WI38 (cell line): ENCODE results near the gene KYAT1.
"Not testable (repeated sequence)": the region's sequence is repeated elsewhere in the genome, so short reads cannot be mapped to it uniquely, and the experiment has no call there.

ENCODE experiments used
- H3K4me3 ChIP-seq: 2 replicates; pipeline ENCODE4 v1.5.1; 2011; ENCODE audit warnings: low read depth, mild to moderate bottlenecking, control low read depth, low read length
- TF ChIP-seq, protein P1 (sequence below): IDR thresholded peaks from 2 replicates; pipeline ENCODE4 v1.5.1; 2012; ENCODE audit warnings: low read depth, mild to moderate bottlenecking, control low read depth, low read length

The KYAT1 gene

DNA sequence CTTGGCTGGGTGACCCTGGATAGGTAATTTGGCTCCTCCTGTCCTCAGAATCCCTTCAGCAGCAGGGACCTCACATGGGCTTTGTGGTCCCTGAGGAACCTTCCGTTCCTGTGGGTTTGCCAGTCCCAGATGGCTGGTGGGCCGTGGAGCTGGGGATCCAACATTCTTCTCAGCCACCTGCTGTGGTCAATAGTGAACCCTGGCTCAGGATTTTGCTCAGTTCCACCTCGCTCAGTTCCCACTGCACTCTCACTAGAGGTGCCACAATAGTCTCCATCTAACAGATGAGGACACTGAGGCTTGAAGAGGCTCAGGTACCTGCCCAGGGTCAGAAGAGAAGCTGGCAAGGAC is 35.1 kb downstream of the KYAT1 start:
- H3K4me3 ChIP-seq: no peak overlapping the region
- TF ChIP-seq, protein P1, sequence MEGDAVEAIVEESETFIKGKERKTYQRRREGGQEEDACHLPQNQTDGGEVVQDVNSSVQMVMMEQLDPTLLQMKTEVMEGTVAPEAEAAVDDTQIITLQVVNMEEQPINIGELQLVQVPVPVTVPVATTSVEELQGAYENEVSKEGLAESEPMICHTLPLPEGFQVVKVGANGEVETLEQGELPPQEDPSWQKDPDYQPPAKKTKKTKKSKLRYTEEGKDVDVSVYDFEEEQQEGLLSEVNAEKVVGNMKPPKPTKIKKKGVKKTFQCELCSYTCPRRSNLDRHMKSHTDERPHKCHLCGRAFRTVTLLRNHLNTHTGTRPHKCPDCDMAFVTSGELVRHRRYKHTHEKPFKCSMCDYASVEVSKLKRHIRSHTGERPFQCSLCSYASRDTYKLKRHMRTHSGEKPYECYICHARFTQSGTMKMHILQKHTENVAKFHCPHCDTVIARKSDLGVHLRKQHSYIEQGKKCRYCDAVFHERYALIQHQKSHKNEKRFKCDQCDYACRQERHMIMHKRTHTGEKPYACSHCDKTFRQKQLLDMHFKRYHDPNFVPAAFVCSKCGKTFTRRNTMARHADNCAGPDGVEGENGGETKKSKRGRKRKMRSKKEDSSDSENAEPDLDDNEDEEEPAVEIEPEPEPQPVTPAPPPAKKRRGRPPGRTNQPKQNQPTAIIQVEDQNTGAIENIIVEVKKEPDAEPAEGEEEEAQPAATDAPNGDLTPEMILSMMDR: no peak

GRCh38 chr9:128845186-128845931 is 36.4 kb downstream of the KYAT1 start:
- TF ChIP-seq, protein P1: no peak
- no peak overlapping the region for H3K4me3 ChIP-seq

DNA sequence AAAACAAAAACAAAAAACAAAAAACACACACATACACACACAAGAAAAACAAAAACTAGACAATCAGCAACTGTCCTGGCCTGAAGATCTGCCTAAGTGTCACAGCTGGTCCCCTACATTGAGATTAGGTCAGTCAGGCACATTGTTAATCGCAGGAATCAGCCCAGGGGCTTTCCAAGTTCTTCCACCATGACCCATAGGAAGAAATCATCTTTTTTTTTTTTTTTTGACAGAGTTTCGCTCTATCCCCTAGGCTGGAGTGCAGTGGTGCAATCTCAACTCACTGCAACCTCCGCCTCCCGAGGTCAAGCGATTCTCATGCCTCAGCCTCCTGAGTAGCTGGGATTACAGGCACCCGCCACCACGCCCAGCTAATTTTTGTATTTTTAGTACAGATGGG is 38.6 kb downstream of the KYAT1 start:
- H3K4me3 ChIP-seq: not testable (repeated sequence)

DNA sequence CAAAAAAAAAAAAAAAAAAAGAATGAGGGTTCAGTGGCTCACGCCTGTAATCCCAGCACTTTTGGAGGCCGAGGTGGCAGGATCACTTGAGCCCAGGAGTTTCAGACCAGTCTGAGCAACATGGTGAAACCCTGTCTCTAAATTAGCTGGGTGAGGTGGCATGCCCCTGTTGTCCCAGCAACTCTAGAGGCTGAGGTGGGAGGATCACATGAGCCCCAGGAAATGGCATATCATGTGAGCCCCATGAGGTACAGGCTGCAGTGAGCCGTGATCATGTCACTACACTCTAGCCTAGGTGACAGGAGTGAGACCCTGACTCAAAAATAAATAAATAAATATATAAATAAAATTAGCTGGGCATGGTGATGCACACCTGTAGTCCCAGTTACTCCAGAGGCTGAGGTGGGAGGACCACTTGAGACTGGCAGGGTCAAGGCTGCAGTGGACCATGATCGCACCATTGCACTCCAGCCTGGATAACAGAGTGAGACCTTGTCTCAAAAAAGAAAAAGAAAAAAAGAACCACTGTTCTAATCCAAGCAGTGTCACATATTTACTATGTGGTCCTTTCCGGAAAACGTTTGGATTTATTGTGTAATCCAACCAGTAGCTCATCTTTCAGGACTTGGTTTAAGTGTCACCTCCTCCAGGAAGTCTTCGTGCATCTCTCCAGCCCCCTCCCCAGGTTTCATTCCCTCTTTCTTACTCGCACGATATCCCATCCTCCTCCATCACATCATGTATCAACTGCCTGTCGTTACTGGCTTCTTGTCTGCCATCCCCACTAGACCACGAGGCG is 39.9 kb downstream of the KYAT1 start:
- TF ChIP-seq, protein P1: no peak
- no peak overlapping the region for H3K4me3 ChIP-seq

- TF ChIP-seq, protein P1: no peak
Observed at GRCh38 chr9:128840524-128840923, 41.2 kb downstream of the KYAT1 start.

DNA sequence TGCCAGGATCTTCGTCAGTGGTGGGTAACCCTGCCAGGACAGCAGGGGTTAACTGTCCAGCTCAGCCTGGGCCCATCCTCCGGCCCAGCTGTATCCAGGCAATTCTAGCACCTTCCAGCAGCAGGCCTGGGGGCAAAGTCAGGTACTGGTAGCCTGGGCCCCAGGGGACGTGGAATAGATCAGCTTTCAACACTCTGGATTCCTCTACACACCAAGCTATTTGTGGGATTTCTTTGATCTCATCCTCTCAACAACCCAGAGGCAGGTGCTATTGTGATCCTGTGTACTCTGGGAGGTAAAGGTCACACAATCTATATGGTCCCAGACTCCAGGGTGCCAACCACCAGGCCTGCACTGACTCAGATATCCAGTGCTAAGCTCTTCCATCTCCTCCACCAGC is 43.4 kb downstream of the KYAT1 start:
- TF ChIP-seq, protein P1: no peak

More at GRCh38 chr9:128840524-128840923, 41.2 kb downstream of the KYAT1 start:
- H3K4me3 ChIP-seq: no peak overlapping the region

DNA sequence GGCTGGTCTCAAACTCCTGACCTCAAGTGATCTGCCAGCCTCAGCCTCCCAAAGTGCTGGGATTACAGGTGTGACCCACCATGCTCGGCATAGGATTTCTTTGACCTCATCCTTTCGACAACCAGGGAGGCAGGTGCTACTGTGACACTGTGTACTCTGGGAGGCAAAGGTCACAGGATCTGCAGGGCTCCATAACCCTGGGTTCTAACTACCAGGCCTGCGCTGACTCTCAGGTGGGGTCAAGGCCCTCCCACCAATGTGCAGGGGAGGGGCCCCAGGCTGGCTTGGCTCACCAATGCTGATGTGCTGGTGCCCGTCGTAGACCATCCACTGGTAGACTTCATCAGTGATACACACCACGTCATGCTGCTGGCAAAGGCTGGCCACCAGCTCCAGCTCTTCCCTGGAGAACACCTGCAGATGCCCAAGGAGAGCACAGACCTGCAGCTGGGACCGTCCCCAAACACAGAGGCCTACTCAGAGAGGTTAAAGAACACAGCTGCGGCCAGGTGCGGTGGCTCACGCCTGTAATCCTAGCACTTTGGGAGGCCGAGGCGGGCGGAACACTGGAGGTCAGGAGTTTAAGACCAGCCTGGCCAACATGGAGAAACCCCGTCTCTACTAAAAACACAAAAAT is 45.1 kb downstream of the KYAT1 start:
- TF ChIP-seq, protein P1: no peak
- no peak overlapping the region for H3K4me3 ChIP-seq

More for the DNA sequence above, 43.4 kb downstream of the KYAT1 start:
- H3K4me3 ChIP-seq: no peak overlapping the region
